Measurements from ENCODE around the gene SLC35F1.

Gene SLC35F1

DNA sequence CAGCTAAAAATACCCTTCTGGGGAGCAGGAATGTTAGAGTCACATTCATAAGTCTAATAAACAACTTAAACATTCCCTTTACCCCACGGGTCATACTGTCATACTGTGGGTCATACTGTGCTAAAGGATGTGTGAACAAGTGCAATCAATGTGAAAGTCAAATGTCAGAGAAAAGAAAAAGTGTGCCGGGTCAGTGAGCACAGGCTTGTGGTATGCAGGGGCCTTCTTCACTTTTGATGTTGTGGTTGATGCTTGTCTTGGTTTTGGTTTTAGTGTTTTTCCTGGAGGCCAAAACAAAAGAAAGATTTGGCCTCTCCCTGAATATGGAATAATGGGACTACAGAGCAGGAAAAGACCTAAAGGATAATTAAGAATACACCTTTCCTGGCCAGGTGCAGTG is 373.1 kb downstream of the SLC35F1 start:
- DNase-seq (ENCODE audit: low spot score): no peak

DNA sequence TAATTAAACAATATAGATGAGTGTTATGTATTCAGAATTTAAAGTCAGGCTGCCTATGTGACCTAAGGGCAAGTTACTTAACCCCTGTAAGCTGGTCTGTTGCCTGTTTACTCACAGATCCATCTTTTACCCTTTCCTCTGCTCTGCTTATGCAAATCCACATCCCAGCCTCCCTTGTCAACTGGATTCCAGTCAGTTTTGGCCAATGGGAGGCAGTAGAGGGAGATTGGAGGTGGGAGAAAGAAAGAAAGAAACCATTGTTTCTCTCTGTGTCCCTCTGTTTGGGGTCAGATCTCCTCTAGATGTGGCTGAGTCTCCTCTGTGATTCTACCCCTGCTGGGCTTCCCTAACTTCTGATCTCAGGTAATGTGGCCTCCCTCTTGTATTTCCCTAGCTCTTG is 374.2 kb downstream of the SLC35F1 start:
- no peak for DNase-seq (ENCODE audit: low spot score)

DNA sequence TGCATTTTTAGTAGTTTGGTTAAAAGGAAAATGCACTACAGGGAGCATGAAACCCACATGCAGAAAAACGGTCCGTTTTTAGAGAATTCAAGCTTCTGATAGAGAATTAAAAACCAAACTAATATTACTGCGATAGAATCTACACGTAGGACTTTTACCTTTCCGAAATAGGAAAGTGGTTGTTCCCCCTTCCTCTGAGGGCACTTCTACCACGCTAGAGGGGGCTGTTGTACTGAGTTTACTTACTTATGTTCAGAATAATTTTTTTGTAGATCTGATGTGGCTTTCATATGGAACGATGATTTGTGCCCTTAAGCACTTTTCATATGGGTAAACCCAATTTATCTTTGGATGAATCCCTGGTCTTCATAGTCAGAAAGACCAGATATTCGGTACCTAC is 376.7 kb downstream of the SLC35F1 start:
- DNase-seq (ENCODE audit: low spot score): peak; percentile 54

DNA sequence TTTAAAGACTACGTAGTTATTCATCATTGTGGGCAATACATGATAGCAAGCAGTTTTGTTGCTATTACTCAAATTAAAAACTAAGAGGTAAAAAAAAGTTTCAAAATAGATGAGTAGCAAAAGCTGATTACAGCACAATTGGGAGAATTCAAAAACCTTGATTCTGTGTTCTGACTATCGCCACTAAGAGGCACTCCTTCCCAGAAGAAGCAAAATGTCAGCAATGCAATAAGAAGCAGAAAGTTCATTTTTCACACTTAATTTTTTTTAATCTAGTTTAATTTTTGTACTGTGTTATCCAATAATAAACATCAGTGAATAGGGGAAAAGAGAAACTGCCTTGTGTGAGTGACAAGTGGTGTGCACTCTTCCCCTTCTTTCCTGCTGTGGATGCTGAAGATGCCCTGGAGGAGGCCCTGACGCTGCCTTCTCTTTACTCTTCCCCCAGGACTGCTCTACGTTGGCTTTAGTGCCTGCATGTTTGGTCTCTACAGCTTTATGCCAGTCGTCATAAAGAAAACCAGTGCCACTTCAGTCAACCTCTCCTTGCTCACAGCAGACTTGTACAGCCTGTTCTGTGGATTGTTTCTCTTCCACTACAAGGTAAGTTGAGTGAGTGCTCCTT is 377.8 kb downstream of the SLC35F1 start:
- no peak for DNase-seq (ENCODE audit: low spot score)

- DNase-seq (ENCODE audit: low spot score): no peak
Measured at GRCh38 chr6:118285791-118286190, 378.7 kb downstream of the SLC35F1 start.

DNA sequence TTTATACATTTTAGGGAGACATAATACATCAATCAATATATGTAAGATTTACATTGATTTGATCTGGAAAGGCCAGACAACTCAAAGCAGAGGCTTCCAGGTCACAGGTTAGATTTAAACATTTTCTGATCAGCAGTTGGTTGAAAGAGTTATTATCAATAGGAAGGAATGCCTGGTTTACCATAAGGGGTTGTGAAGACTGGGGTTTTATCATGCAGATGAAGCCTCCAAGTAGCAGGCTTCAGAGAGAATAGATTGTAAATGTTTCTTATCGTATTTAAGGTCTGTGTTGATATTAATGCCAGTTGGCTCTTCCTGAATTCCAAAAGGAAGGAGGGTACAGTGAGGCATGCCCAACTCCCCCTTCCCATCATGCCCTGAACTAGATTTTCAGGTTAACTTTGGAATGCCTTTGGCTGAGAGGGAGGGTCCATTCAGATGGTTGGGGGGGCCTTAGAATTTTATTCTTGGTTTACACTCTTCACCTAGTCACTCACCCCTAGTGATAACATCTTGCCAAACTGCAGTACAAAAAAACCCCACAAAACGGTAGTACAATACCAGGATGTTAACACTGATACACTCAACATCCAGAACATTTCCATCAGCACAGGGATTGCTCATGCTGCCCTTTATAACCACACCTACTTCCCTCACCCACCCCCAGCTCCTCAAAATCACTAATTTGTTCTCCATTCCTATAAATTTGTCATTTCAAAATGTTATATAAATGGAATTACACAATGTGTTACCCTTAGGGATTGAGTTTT is 381.5 kb downstream of the SLC35F1 start:
- no peak for DNase-seq (ENCODE audit: low spot score)

DNA sequence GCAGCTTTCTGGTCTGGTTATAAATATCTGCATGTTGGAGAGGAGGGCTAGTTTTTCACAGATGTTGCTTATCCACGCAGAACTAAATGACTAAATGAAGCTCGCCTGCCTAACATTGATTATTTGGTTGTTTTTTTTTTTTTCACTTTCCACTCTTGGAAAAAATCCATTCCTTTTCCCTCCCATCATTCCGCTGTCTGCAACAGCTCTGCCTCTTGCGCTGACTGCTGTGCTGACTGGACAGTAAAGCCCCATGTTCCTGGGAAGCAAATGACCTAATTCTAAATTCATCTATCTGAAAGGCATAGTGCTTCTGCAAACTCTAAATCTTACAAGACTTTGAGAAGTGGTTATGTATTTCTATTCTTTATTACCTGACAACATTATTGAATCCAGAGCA is 385.5 kb downstream of the SLC35F1 start:
- DNase-seq (ENCODE audit: low spot score): no peak

DNA sequence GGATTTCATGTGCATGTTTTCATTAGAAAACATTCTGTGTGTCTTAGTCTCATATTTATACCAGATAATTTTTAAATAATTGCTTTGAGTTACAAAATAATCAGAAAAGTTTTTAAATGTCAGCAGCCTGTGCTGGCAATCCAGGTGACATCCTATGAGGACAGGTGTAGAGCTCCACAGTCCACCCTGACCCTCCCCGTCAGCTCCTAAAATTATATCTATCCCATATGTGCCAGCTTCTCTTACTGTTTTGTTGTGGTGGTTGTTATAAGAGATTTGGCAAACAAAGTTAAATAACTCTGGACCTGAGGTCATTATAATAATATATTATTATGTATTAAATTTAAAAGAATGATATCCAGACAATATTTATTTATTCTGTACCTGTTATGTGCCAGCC is 387.8 kb downstream of the SLC35F1 start:
- DNase-seq (ENCODE audit: low spot score): no peak

DNA sequence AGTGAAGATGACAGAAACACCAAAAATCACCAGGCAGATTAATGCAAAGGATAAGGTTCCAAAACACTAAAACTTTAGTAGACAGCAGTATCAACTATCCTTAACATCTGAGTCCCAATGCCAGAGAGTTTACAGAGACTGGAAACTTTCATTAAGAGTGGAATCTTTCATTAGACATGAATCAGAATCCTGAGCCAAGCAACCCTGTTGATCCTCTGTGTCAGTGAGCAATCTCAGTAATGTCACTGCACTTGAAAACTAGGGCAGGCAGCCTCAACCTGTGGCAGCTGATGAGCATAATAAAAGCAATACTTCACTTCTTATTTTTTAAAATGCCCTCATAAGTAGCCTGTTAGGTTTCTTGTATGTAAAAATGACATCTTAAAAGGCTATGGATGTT is 388.3 kb downstream of the SLC35F1 start:
- no peak for DNase-seq (ENCODE audit: low spot score)

DNA sequence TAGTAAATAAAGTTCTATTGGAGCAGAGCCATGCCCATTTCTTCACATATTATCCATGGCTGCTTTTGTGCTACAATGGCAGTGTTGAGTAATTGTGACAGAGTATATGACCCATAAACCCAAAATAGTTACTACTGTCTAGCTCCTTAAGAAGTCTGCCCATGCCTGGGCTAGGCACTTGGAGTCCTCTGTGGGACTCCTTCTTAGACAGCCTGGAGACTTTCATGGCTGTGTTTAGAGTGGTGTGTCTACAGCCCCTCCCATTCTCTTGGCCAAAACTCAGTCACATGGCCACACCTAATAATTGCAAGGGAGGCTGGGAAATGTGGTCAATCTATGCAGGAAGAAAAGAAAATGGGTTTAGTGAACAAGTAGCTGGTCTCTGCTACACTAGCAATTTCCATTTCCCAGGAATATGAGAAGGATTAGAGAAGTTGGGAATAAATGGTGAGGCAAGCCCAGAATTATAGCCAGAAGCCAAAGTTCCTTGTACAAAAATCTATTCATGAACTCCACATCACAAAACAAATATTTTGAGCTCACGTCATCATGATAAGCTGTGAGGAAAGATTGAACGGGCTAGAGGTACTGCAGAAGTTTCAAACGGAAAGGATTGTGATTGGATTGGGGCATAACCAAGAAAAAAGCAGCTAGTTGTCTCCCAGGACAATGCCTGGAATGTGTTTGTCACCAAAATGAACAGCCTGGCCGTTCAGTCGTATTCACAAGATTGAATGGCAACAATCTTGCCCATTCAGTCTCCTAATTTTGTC is 389.3 kb downstream of the SLC35F1 start:
- no peak for DNase-seq (ENCODE audit: low spot score)

GRCh38 chr6:118297821-118298220 is 390.8 kb downstream of the SLC35F1 start:
- DNase-seq (ENCODE audit: low spot score): no peak

DNA sequence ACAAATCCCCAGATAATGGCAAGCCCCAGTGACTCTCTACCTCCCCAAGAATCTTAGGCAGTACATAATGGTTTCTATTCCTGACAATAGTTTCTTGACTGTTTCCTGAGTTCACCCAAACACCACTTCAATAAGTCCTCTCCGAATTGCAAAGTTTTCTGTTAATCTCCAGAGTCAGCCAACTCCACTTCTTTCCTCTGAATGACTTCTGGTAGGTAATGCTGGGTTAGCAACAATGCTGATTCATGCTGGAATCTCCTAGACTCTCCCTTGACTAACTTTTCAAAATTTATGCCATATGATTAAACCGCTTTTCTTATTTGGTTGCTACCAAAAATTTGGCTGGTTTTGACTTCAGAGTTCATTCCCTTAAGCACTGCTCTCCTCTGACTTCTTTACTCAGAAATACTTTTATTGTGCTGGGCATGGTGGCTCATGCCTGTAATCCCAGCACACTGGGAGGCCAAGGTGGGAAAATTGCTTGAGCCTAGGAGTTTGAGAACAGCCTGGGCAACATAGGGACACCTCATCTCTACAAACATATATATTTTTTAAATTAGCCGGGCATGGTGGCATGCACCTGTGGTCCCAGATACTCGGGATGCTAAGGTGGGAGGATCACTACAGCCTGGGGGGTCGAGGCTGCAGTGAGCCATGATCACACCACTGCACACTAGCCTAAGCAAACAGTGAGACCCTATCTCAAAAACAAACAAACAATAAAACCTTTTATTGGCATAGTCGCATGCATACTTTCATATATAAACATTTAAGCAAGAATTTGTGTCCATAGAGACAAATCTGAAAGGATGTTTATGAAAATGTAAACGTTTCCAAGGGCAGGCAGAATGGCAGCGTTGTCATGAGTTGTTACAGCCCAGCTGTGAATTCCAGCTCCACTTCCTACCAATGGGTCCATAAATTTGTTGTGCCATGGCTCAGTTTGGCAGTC is 391.7 kb downstream of the SLC35F1 start:
- no peak for DNase-seq (ENCODE audit: low spot score)

GRCh38 chr6:118299457-118299856 is 392.4 kb downstream of the SLC35F1 start:
- DNase-seq (ENCODE audit: low spot score): no peak

DNA sequence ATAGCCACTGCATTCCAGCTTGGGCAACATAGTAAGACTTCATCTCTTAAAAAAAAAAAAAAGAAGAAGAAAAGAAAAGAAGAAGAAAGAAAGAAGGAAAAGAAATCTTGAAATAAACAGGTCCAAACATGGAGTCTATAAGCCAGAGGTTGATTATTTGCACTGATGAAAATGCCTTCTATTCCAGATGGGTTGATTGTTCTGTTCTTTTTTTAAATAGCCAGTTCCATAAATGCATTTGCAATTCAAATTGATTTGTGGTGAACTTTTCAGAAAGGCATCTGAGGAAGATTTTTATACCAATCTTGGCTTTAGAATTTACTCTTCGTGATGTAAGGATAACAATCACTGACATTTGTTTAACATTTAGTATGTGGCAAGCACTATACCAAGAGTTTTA is 397.3 kb downstream of the SLC35F1 start:
- DNase-seq (ENCODE audit: low spot score): no peak

- no peak for DNase-seq (ENCODE audit: low spot score)
Measured at GRCh38 chr6:118305081-118305480, 398.0 kb downstream of the SLC35F1 start.

DNA sequence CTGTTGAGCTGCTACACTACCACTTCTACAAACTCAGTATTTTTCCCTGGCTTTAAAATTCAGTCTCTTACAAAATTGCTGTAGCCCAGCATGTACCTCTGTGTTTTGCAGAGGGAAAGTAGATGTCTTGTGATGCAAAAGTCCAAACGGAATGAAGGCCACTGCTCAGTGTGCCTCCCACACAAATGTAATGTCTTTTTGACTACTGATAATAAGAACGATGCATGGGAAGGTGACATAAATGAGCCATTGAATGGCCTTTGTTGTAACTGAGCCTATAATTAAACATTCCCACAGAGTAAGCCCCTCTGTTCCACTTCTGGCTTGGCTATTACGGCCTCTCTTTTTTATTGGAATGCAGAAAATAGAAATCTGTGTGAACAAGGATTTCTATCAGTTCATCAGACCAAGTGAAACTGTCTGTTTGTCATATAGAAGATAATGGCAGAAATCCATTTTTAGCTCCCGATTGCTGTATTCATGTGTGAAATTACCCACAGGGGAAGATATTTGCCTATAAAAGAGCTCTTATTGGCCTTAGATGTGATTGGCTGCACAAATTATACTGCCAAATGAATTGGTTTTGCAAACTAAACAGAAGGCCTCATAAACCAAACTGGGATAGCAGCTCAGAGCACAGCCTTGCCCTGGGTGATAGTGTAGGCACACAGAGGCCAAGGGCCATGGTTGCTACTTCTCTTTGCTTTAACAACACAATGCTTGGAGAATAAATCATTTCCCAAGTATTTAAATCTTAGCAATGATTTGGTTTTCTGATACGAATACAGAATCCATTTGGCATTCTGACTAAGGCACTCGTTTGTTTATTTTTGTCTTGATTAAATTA is 399.6 kb downstream of the SLC35F1 start:
- DNase-seq (ENCODE audit: low spot score): no peak

GRCh38 chr6:118307581-118307980 is 400.5 kb downstream of the SLC35F1 start:
- no peak for DNase-seq (ENCODE audit: low spot score)

DNA sequence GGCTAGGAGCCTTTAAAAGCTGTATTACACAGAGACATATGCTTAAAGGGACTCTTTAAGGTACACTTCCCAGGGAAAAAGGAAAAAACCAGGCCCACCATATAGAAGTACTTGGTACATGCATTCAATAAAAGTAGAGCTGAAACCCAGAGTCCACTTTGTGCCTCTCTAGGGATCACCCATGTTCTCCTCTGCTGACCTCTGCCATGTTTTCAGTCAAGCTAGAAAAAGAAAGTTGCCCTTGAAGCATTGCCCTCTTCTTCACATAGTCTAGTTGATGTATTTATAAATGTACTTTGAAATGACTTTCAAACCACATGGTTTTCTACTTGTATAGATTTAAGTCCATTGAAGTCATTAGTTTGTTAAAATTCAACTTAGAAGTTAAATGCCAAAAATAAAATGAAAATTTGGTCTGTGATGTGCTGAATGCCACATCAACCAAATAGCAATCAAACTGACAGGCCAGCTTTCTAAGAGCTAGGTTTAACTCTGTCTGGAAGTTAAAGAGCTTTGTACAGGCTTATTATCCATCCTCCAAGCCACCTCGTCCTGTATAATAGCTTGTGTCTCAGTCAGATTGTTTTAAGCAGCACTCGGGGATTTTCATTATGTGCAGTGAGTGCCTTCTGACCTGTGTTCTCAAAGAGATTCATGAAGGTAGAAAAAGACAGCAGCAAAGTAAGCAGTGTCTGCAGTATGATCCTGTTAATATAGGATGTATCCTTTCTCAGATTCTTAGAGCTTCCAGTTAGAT is 402.5 kb downstream of the SLC35F1 start:
- DNase-seq (ENCODE audit: low spot score): no peak

DNA sequence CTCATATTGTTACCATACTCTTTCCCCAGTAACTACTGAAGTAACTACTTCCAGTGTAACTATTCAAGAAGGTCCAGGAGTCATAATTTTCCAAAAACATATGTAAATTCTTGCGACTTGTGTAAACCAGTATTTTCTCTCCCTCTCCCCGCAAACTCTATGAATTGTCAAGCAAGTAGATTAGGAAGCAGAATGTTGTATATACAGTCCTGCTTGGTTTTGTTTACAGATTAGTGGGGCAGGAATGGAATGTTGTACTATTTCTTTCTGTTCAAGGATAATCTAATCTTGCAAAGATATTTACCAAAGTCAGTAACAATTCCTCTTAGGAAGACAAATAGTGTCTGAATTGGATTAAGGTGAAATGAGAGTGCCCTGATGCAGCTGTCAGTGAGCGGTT is 406.1 kb downstream of the SLC35F1 start:
- no peak for DNase-seq (ENCODE audit: low spot score)

GRCh38 chr6:118313762-118314161 is 406.7 kb downstream of the SLC35F1 start:
- DNase-seq (ENCODE audit: low spot score): no peak
